Fibroblast of the aortic adventitia (primary cell): ENCODE measurements around the gene DONSON. TPM values are rescaled to one million over a fixed set of nuclear protein-coding genes. Genes with fewer than 3 reads are reported as not detected.

Source experiments
- DNase-seq: peaks from one replicate; pipeline ENCODE4 v3.0.0-alpha.2; 2010; ENCODE audit warnings: low read depth
- H3K4me3 ChIP-seq: 2 replicates; pipeline ENCODE4 v1.5.1; 2011; ENCODE audit warnings: low read depth, mild to moderate bottlenecking, control low read depth, low read length, moderate library complexity
- total RNA-seq: library from RNA; depleted of rRNA; stranded (reverse); fragments of >200 nt; gene quantifications from 2 replicates; pipeline ENCODE4 v1.2.3, GENCODE V29; 2012; ENCODE audit warnings: low replicate concordance
- TF ChIP-seq, protein P1 (sequence below): IDR thresholded peaks from 2 replicates; pipeline ENCODE4 v1.5.1; 2011; ENCODE audit warnings: mild to moderate bottlenecking, low read length, control low read depth, inconsistent platforms; ENCODE audit not compliant: insufficient read depth

Gene DONSON
- total RNA-seq, 1 donor = 36.5 TPM

DNA sequence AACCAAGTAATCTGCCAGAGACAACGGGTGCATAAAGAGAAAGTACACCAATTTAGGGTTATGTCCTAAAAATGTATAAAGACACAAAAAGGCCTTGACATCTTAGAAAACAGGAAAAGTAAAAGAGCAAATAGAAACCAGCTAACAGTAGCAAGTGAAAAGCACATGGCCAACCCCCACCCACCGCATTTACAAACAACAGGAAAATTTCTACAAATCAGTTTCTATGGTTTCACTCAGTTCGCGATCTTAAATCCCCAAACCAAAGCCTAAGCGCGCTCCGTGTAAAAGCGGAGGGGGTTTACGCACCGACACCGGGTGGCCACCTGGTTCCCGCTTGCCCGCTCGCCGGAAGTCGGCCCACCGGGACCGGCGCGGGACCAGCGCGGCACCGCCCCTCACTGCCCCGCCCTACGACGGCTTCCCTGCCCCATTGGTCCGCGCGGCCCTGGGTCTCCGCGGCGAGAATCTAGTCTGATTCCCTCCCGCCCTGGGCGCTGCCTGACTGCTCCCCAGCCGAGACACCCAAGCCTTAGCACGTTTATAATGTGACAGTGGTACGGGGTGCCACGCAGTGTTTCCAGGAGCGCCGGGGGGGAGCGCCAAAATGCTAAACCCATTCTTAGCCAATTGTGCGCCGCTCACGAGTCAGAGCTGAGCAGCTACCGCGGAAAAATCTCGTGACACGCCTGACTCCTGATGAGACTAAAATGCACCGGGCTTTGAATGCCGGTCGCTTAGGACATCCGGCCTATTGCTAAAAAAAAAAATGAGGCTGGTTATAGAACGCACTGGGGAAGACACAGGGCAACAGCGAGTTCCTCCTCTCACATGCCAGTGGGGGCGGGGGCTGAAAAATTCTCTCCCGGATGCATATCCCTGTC, 46.5 kb downstream of the DONSON start, which contains the start of gene GART:
Gene GART (minus strand): TSS at position 362 of the 884 bp plus-strand sequence. CDS start 2,802 bp downstream, outside the sequence.
- TF ChIP-seq, protein P1, sequence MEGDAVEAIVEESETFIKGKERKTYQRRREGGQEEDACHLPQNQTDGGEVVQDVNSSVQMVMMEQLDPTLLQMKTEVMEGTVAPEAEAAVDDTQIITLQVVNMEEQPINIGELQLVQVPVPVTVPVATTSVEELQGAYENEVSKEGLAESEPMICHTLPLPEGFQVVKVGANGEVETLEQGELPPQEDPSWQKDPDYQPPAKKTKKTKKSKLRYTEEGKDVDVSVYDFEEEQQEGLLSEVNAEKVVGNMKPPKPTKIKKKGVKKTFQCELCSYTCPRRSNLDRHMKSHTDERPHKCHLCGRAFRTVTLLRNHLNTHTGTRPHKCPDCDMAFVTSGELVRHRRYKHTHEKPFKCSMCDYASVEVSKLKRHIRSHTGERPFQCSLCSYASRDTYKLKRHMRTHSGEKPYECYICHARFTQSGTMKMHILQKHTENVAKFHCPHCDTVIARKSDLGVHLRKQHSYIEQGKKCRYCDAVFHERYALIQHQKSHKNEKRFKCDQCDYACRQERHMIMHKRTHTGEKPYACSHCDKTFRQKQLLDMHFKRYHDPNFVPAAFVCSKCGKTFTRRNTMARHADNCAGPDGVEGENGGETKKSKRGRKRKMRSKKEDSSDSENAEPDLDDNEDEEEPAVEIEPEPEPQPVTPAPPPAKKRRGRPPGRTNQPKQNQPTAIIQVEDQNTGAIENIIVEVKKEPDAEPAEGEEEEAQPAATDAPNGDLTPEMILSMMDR = no peak

DNA sequence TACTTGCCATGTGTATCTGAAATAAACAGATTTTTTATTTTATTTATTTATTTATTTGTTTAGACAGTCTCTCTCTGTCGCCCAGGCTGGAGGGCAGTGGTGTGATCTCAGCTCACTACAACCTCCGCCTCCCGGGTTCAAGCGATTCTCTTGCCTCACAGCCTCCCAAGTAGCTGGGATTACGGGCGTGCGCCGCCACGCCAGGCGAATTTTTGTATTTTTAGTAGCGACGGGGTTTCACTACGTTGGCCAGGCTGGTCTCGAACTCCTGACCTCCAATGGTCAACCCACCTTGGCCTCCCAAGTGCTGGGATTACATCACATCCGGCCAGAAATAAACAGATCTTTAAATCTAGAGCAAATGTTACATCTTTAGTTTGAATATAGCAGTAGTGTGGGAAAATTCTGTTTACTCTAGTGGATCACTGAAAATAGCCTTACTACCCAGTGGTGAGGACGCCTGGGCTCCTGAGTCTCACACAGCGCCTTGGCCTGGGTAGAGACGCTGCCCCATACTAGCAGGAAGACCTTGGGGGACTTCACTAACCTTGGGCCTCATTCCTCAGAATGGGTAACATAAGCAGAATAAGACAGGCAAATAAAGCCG, 47.3 kb downstream of the DONSON start:
- H3K4me3 ChIP-seq = peak overlapping the region; percentile 94
- DNase-seq = peak; percentile 18
- TF ChIP-seq, protein P1 = no peak

More for the DNA sequence above, 46.5 kb downstream of the DONSON start, which contains the start of gene GART:
- peak; percentile 63 for DNase-seq
- H3K4me3 ChIP-seq = peak within 1 kb of the TSS; percentile 94

DNA sequence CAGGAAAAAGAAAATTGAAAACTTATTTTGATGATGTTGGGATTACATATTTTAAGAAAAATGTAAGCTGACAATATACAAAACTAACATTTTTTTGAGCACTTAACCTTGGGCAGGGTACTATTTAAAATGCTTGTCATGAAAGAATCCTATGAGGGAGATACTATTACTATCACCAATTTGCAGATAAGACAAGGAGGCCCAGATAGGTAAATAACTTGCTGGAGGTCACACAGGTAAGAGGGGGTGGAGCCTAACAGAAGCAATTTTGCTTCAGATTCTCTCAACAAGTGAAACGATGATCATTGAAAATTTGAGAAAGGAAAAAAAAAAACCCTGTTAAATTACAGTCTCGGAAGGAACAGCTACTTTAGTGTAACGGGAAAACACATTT, 47.8 kb downstream of the DONSON start:
- peak overlapping the region; percentile 94 for H3K4me3 ChIP-seq
- no peak for DNase-seq
- TF ChIP-seq, protein P1 = no peak

DNA sequence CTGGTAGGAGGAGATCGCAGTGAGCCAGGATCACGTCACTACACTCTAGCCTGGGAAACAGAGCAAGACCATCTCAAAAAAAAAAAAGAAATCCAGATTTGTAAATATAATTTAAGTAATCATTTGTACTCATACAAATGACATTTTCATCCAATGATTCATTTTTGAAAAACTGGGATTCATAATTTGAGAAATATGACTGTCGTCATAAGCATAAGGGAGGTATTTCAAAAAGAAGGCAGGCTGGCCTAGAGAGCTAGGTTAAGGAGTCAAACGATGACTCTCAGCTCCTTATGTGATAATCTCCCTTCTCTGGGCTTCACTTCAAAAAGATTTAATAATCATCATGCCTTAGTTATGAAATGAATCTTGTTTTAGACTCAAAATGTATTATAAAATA, 48.9 kb downstream of the DONSON start:
- peak; percentile 44 for DNase-seq
- H3K4me3 ChIP-seq = no peak overlapping the region
- TF ChIP-seq, protein P1 = no peak

DNA sequence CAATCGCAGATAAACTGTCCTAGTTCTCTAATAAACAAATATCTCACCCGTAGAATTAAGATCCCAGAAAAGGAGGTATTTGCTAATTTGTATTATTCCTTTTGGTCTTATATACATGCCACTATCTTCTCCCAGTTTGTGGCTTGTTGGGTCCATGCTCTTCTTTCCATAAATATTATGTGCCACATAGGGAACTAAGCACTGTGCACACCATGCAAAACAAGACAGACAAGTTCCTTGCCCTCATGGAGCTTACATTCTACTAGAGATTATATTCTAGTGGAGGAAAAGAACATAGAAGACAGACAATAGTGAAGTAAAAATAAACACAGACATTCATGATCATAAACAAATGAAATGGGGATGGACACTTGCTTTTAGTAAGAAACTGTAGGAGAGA, 51.3 kb downstream of the DONSON start:
- TF ChIP-seq, protein P1 = no peak
- no peak overlapping the region for H3K4me3 ChIP-seq
- no peak for DNase-seq

DNA sequence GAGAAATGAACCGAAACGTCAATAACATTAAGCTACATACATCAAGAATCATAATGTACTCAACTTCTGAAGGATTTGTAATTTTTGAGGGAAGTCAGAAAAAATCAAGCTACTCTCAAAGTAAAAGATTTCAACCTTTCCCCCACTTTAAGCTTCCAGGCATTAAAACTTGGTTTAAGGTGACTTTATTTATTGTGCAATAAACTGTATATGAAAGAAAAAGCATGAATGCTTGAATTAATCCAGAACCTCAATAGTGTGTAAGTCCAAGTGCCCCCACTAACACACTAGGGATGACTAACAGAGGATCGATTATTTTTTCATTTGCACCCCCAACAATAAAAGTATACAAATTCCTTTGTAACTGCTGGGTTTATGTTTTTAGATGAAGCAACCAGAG, 57.5 kb downstream of the DONSON start:
- H3K4me3 ChIP-seq = no peak overlapping the region
- TF ChIP-seq, protein P1 = no peak
- DNase-seq = no peak

Other genes starting within 250 kb of the DONSON start
- 10.6 and 64.2 TPM in 2 replicates for gene IFNGR2, start 185.3 kb downstream of the DONSON start, total RNA-seq
- 28.7 and 33.4 TPM in 2 replicates for gene TMEM50B, start 108.7 kb downstream of the DONSON start, total RNA-seq
- gene DNAJC28, start 97.0 kb downstream of the DONSON start, total RNA-seq = 2.7 and 3.7 TPM in 2 replicates
- gene GART, start 46.6 kb downstream of the DONSON start, total RNA-seq = 75.4 and 104 TPM in 2 replicates
- 138 and 178 TPM in 2 replicates for gene SON, start 45.6 kb downstream of the DONSON start, total RNA-seq
- 25.8 and 70.6 TPM in 2 replicates for gene CRYZL1, start 53.1 kb upstream of the DONSON start, total RNA-seq
- 35.0 and 46.5 TPM in 2 replicates for gene ITSN1, start 53.8 kb upstream of the DONSON start, total RNA-seq